Fibroblast of mammary gland (primary cell): Measurements from ENCODE around the gene BEST1.
"Not testable (repeated sequence)": the region's sequence is repeated elsewhere in the genome, so short reads cannot be mapped to it uniquely, and the experiment has no call there.

Source experiments
- DNase-seq: peaks from one replicate; pipeline ENCODE4 v3.0.0-alpha.2; 2010; ENCODE audit warnings: low read depth
- H3K4me3 ChIP-seq: 2 replicates; pipeline ENCODE4 v1.5.1; 2011; ENCODE audit warnings: low read depth, mild to moderate bottlenecking, low read length, moderate library complexity; ENCODE audit not compliant: control insufficient read depth
- CTCF ChIP-seq: conservative IDR thresholded peaks from 2 replicates; pipeline ENCODE4 v1.5.1; 2011; ENCODE audit warnings: low read depth, low read length, inconsistent platforms; ENCODE audit not compliant: control insufficient read depth, insufficient read depth

Gene BEST1

DNA sequence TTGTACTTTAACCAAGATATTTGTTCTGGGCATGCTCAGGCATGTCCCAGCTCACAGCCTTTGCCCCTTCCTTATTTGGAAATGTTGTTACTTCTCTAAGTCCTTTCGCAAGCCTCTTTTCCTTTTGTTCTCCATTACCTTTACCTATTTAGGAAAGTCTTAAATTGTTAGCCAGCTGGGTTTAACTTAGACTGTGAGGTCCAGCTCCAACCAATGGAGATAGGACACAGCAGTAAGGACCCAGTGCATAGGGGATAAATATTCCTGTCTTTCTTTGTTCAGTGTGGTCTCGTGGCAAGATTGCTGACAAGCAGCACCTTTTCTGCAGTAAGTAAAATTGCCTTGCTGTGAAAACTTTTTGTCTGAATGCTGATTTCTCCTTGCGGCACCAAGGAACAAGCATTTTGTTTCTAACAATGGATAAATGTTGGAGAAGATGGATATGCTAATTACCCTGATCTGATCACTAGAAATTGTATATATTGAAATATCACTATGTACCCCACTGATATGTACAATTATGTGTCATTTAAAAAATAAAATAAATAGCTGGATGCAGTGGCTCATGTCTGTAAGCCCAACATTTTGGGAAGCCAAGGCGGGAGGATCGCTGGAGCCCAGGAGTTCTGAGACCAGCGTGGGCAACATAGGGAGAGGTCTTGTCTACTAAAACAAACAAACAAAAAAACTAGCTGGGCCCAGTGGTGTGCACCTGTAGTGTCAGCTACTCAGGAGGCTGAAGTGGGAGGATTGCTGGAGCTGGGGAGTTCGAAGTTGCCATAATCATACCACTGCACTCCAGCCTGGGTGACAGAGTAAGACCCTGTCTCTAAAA, 49.2 kb downstream of the BEST1 start:
- peak; percentile 57 for DNase-seq
- H3K4me3 ChIP-seq, result no peak overlapping the region
- no peak for TF ChIP-seq CTCF

DNA sequence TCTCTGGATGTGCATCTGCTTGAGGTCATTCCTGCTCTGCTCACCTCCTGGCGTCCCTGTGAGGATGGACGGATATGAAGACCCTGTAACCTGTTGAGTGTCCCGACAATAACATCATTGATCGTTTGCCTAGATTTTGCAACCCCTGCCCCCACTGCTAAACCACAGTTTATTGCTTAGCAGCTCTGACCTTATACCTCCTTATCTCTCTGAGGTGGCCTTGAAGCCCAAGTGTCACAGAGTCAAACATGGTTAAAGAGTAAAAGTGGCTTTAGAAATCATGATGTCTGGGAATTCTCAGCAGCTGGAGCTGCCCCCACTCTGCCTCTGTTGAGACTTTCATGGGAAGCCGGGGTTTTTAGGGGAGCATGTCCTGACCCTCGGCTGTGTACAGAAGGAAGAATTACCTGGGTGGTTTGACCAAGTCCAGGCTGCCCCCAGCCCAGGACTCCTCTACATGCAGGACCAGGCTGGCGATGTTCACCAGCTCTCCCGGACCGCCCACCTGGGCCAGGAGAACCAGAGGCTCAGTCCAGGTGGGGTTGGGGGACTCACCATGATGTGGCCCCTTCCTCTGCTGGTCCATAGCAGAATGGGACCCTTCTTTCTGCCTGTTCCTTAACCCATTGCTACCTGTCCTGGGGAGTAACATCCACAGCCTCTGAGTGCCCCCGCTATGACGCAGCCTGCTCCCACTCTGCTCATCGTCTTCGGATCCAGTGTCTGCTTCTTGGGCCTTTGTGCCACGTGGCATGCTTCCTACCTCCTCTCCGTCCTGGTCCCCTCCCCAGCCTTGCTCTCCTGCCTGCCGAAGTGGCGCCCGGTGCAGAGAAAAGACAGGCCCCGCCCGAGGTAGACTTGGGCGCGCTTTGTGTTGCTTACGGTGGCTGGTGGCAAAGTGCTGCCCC, 50.6 kb downstream of the BEST1 start:
- H3K4me3 ChIP-seq, result no peak overlapping the region
- no peak for TF ChIP-seq CTCF
- no peak for DNase-seq

DNA sequence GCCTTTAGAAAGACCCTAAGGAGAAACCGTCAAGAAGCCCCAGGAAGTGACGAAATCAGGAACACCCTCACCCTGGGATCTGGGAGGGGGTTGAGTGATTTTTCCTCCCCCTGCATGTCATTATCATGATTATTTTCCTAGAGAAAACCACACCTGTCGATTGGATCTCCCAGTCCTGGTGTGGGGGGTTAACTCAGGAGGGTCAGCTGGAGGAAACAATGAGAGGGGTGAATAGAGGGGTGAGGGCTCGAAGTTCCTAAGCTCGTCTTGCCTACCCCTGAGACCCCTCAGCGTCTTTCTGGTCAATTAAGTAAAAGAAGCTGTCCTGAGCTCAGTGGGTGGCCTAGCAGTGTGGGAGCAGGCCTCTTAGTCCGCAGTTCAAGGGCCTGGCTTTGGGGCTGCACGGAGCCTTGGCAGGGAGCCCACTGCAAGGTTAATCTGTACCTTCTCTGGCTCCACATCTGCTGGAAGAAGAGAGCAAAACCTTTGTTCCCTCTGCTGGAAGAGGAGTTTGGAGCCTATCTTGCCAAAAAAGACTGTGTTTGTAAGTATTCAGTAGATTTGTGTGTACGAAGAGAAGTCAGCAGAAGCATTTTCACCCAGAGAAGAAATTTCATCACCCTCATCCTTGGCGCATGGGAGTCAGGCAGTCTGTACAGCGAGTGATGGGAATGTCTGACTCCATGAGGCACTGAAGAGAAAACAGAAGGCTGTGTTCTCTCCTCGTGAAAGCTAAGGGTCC, 51.5 kb downstream of the BEST1 start:
- peak; percentile 41 for DNase-seq
- no peak for TF ChIP-seq CTCF
- H3K4me3 ChIP-seq, result no peak overlapping the region

- H3K4me3 ChIP-seq, DNase-seq: not testable (repeated sequence)
Observed at GRCh38 chr11:62002283-62002682, 52.1 kb downstream of the BEST1 start.

- TF ChIP-seq CTCF, result no peak
- DNase-seq, result peak; percentile 90
- no peak overlapping the region for H3K4me3 ChIP-seq
Observed at GRCh38 chr11:62004473-62004872, 54.3 kb downstream of the BEST1 start.

- DNase-seq, result no peak
- TF ChIP-seq CTCF, result no peak
Observed at GRCh38 chr11:62008193-62008592, 58.0 kb downstream of the BEST1 start.

More at GRCh38 chr11:62008193-62008592, 58.0 kb downstream of the BEST1 start:
- no peak overlapping the region for H3K4me3 ChIP-seq
